ENCODE measurements around the gene C1orf174. TPM values are rescaled to one million over a fixed set of nuclear protein-coding genes. Genes with fewer than 3 reads are reported as not detected.

Gene C1orf174
- polyA plus RNA-seq, 3 donors: 19.1 to 46.0 (median 21.3) TPM

DNA sequence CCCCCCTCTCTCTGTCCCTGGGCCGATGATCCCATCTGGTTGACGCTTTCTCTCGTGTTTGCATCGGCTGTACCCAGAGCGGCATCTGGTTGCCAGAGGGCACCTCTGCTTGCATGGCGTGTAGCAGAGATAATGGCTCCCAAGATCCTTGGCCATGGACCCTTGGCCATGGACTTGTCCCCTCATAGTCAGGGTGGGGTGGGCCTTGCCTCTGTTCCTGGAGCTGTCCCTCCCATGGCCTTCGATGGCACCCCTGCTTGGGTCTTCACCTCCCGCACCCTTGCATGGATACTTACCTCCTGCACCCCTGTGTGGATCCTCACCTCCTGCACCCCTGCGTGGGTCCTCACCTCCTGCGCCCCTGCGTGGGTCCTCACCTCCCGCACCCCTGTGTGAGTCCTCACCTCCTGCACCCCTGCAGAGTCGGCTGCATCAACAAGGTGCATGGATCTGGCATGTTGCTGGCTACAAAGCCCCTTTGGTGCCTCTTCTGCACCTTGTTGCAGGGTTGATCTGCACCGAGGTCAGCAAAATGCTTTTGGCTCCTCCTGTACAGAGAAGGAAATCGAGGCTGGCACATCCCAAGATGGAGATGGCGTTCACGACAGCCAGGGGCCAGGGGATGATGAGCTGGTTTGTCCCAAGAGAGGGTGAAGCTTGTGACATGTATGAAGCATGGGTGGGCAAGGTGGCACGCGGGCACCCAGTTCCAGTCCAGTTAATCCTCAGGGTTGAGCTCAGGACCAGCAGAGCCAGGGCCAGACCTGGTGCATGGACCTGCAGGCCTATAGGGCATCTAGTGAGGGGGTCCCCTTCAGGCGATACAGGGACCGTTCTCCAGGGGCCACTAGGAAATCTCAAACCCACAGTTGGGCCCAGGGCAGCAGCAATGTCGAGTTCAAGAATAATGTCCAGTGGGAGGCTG lies 46.1 kb upstream of the C1orf174 start:
- peaks cover 4 to 13% (median 7%) of the 10 kb centered on the region in 3 donors for H3K27me3 Mint-ChIP-seq (ENCODE audit: low read depth in 3 of 3)
- H3K4me3 ChIP-seq (replicated peaks in 1 of 3; ENCODE audit: low read depth in 2 of 3, low read length in 3 of 3): no peak overlapping the region
- H3K79me2 ChIP-seq (ENCODE audit: insufficient read depth, low read length): no peaks in the 10 kb centered on the region
- H3K27ac ChIP-seq (ENCODE audit: low read depth in 1 of 2, low read length in 2 of 2): no peak overlapping the region
- H3K4me1 ChIP-seq (ENCODE audit: control insufficient read depth in 1 of 2, insufficient read depth in 2 of 2, low read length in 2 of 2): no peaks in the 10 kb centered on the region
- peaks cover 0 to 9% (median 0%) of the 10 kb centered on the region in 7 donors for H3K9me3 Mint-ChIP-seq
- H3K9me3 ChIP-seq (replicated peaks in 1 of 2; ENCODE audit: control insufficient read depth in 1 of 2, insufficient read depth in 1 of 2, low read length in 2 of 2): no peaks in the 10 kb centered on the region
- no peaks in the 10 kb centered on the region for H3K27me3 ChIP-seq (ENCODE audit: control insufficient read depth in 2 of 2, insufficient read depth in 2 of 2, low read length in 2 of 2)
- intact Hi-C loops (cut with micrococcal nuclease): no loop called here
- WGBS (ENCODE audit: insufficient coverage): 93% methylated on average over 21 of the region's 22 CpGs
- no peak for TF ChIP-seq CTCF (IDR thresholded peaks at IDR 0.05)
- no peak for DNase-seq
- H4K20me1 ChIP-seq (ENCODE audit: insufficient read depth, low read length): no peaks in the 10 kb centered on the region
- H3K9ac ChIP-seq (ENCODE audit: insufficient read depth, low read length, poor library complexity, severe bottlenecking): no peak overlapping the region
- H2AFZ ChIP-seq (ENCODE audit: insufficient read depth, low read depth, low read length, poor library complexity, severe bottlenecking): no peak overlapping the region
- H3K27ac Mint-ChIP-seq: no peak overlapping the region
- no peaks in the 10 kb centered on the region for H3K36me3 ChIP-seq (replicated peaks in 1 of 2; ENCODE audit: control insufficient read depth in 1 of 2, insufficient read depth in 2 of 2, low read length in 2 of 2)
- no peaks in the 10 kb centered on the region for H3K4me1 Mint-ChIP-seq
- no peaks in the 10 kb centered on the region for H3K36me3 Mint-ChIP-seq
- no peak overlapping the region for H3K4me2 ChIP-seq (replicated peaks; ENCODE audit: extremely low read depth, low read length, poor library complexity, severe bottlenecking)
- H3K4me3 Mint-ChIP-seq: no peak overlapping the region

- no peaks in the 10 kb centered on the region for H3K9me3 ChIP-seq (replicated peaks in 1 of 2; ENCODE audit: control insufficient read depth in 1 of 2, insufficient read depth in 1 of 2, low read length in 2 of 2)
- no peak overlapping the region for H3K4me3 ChIP-seq (replicated peaks in 1 of 3; ENCODE audit: low read depth in 2 of 3, low read length in 3 of 3)
- TF ChIP-seq CTCF (IDR thresholded peaks at IDR 0.05): no peak
- H3K9ac ChIP-seq (ENCODE audit: insufficient read depth, low read length, poor library complexity, severe bottlenecking): no peak overlapping the region
- Mint-ChIP-seq H3K27me3 (ENCODE audit: low read depth in 3 of 3) (peaks cover 3 to 12% (median 6%) of the 10 kb centered on the region in 3 donors), H3K4me3 (no peak overlapping the region), H3K27ac (no peak overlapping the region), H3K4me1 (no peaks in the 10 kb centered on the region), H3K36me3 (no peaks in the 10 kb centered on the region), H3K9me3 (peaks cover 0 to 9% (median under 1%) of the 10 kb centered on the region in 7 donors)
- no peak overlapping the region for H3K4me2 ChIP-seq (replicated peaks; ENCODE audit: extremely low read depth, low read length, poor library complexity, severe bottlenecking)
- no peak overlapping the region for H2AFZ ChIP-seq (ENCODE audit: insufficient read depth, low read depth, low read length, poor library complexity, severe bottlenecking)
- H3K79me2 ChIP-seq (ENCODE audit: insufficient read depth, low read length): no peaks in the 10 kb centered on the region
- no peaks in the 10 kb centered on the region for H3K27me3 ChIP-seq (ENCODE audit: control insufficient read depth in 2 of 2, insufficient read depth in 2 of 2, low read length in 2 of 2)
- H4K20me1 ChIP-seq (ENCODE audit: insufficient read depth, low read length): no peaks in the 10 kb centered on the region
- no peak for DNase-seq
- intact Hi-C loops (cut with micrococcal nuclease): no loop called here
- 74% methylated on average over 11 of the region's 12 CpGs for WGBS (ENCODE audit: insufficient coverage)
- H3K4me1 ChIP-seq (ENCODE audit: control insufficient read depth in 1 of 2, insufficient read depth in 2 of 2, low read length in 2 of 2): no peaks in the 10 kb centered on the region
- no peak overlapping the region for H3K27ac ChIP-seq (ENCODE audit: low read depth in 1 of 2, low read length in 2 of 2)
- no peaks in the 10 kb centered on the region for H3K36me3 ChIP-seq (replicated peaks in 1 of 2; ENCODE audit: control insufficient read depth in 1 of 2, insufficient read depth in 2 of 2, low read length in 2 of 2)
Measured at GRCh38 chr1:3945222-3945621, 45.1 kb upstream of the C1orf174 start.
